ENCODE measurements around the gene PSMB8.

The PSMB8 gene

GRCh38 chr6:32796848-32797776 lies 46.7 kb downstream of the PSMB8 start:
- H3K4me3 ChIP-seq (ENCODE audit: low read depth, low read length): peak overlapping the region; percentile 24
- TF ChIP-seq CTCF (IDR thresholded peaks at IDR 0.05; ENCODE audit: borderline replicate concordance, insufficient read depth, low read depth, low read length): peak; percentile 64

GRCh38 chr6:32794510-32794909 lies 49.3 kb downstream of the PSMB8 start:
- no peak overlapping the region for H3K4me3 ChIP-seq (ENCODE audit: low read depth, low read length)
- no peak for TF ChIP-seq CTCF (IDR thresholded peaks at IDR 0.05; ENCODE audit: borderline replicate concordance, insufficient read depth, low read depth, low read length)

- H3K4me3 ChIP-seq (ENCODE audit: low read depth, low read length): no peak overlapping the region
- no peak for TF ChIP-seq CTCF (IDR thresholded peaks at IDR 0.05; ENCODE audit: borderline replicate concordance, insufficient read depth, low read depth, low read length)
These were observed 50.9 kb downstream of the PSMB8 start for GRCh38 chr6:32792901-32793435.
